HepG2 (cell line): Measurements from ENCODE around the gene CDHR5. TPM values are rescaled to one million over a fixed set of nuclear protein-coding genes. Genes with fewer than 3 reads are reported as not detected.
A peak's percentile ranks its signal among the peaks of the same experiment; 100 is the strongest.

Source experiments
- ATAC-seq: fragments of 200-7000 bp; cut with Tn5 transposase; 3 replicates; pipeline ENCODE4 v1.9.1; 2020; ENCODE audit warnings: mild to moderate bottlenecking, moderate library complexity
- BruUV-seq: library from RNA; stranded (reverse); fragments of 400-500 nt; replicated peaks from 2 replicates; lab custom pipeline; 2021; lab: Mats Ljungman, UMichigan
- CTCF ChIA-PET: fragments of 300-600 bp; formaldehyde crosslinking; extraction: SDS; loops from one replicate; lab custom pipeline; 2021; ENCODE audit warnings: low total read pairs, inconsistent platforms, low intra/inter-chr PET ratio; lab: Yijun Ruan, JAX
- POLR2A ChIA-PET: fragments of 350-600 bp; sonication (Branson Sonifier 250); formaldehyde crosslinking; loops from one replicate; lab custom pipeline; 2020; ENCODE audit warnings: antibody characterized with exemption, inconsistent platforms; lab: Yijun Ruan, JAX
- DNase-seq: peaks from one replicate; pipeline ENCODE4 v3.0.0-alpha.2; 2015; ENCODE audit warnings: low spot score
- FAIRE-seq: peaks from 3 replicates; lab custom pipeline; 2011; peaks lifted over from hg19 to GRCh38; lab: Jason Lieb, UNC
- H2AFZ ChIP-seq: one replicate; pipeline ENCODE4 v1.6.1; 2011; ENCODE audit warnings: low read length, inconsistent platforms
- H3K27ac ChIP-seq: fragments of 300-600 bp; 3 replicates; pipeline ENCODE4 v1.8.0; 2011; ENCODE audit warnings: mixed run types, mild to moderate bottlenecking, mixed read lengths, low read length, inconsistent platforms; ENCODE audit not compliant: insufficient read depth; ENCODE audit errors: extremely low read length
- H3K27me3 ChIP-seq, 2 experiments: fragments of 200-600 bp in 1 of 2; 2 replicates in 1 of 2; 3 replicates in 1 of 2; pipeline versions ENCODE4 v1.6.0 to v1.8.0; 2011; ENCODE audit warnings: low read length in 2 of 2, mild to moderate bottlenecking in 2 of 2, moderate library complexity in 2 of 2, inconsistent platforms in 1 of 2; ENCODE audit not compliant: insufficient read depth in 2 of 2, control insufficient read depth in 1 of 2
- H3K36me3 ChIP-seq, 2 experiments: fragments of 200-600 bp in 1 of 2; replicated peaks in 1 of 2; 2 replicates in 1 of 2; 3 replicates in 1 of 2; pipeline versions ENCODE4 v1.5.1 to v1.8.0; 2011; ENCODE audit warnings: low read length in 2 of 2, inconsistent platforms in 1 of 2; ENCODE audit not compliant: insufficient read depth in 2 of 2, control insufficient read depth in 1 of 2
- H3K4me1 ChIP-seq: 2 replicates; pipeline ENCODE4 v1.5.1; 2012; ENCODE audit warnings: low read length, inconsistent platforms; ENCODE audit not compliant: insufficient read depth
- H3K4me2 ChIP-seq: 2 replicates; pipeline ENCODE4 v1.6.0; 2011; ENCODE audit warnings: low read depth, low read length, inconsistent platforms
- H3K4me3 ChIP-seq, 3 experiments: fragments of 200-600 bp in 1 of 3; sonication (generic), shearing (Covaris generic) in 1 of 3; replicated peaks in 1 of 3; 2 replicates each; pipeline ENCODE4 v1.5.1; 2011 to 2016; ENCODE audit warnings: low read length in 3 of 3, inconsistent platforms in 2 of 3, low read depth in 2 of 3, mild to moderate bottlenecking in 2 of 3, control low read depth in 1 of 3, mixed read lengths in 1 of 3; ENCODE audit not compliant: insufficient read depth in 1 of 3
- H3K79me2 ChIP-seq: one replicate; pipeline ENCODE4 v1.6.1; 2011; ENCODE audit warnings: low read length, inconsistent platforms; ENCODE audit not compliant: insufficient read depth
- H3K9ac ChIP-seq: 2 replicates; pipeline ENCODE4 v1.6.0; 2011; ENCODE audit warnings: mild to moderate bottlenecking, low read depth, low read length, inconsistent platforms; ENCODE audit not compliant: insufficient read depth
- H3K9me3 ChIP-seq: 2 replicates; pipeline ENCODE4 v1.5.1; 2012; ENCODE audit warnings: mild to moderate bottlenecking, low read length
- H4K20me1 ChIP-seq: 2 replicates; pipeline ENCODE4 v1.6.0; 2011; ENCODE audit warnings: inconsistent platforms, mild to moderate bottlenecking, low read length, moderate library complexity; ENCODE audit not compliant: insufficient read depth
- AGO1 ChIP-seq: fragments of 200-400 bp; formaldehyde crosslinking; IDR thresholded peaks from 2 replicates; pipeline ENCODE4 v1.6.1; 2017; ENCODE audit warnings: mild to moderate bottlenecking, low read depth, low read length, moderate library complexity; ENCODE audit not compliant: poor library complexity, severe bottlenecking
- ATAD3A ChIP-seq: sonication (generic); formaldehyde crosslinking; IDR thresholded peaks from 2 replicates; pipeline ENCODE4 v1.4.0; 2020; ENCODE audit warnings: missing genetic modification reagents
- HNRNPL ChIP-seq: fragments of 200-400 bp; formaldehyde crosslinking; IDR thresholded peaks from 2 replicates; pipeline ENCODE4 v1.6.1; 2017; ENCODE audit warnings: mild to moderate bottlenecking, low read depth, low read length
- JUNB ChIP-seq: sonication (generic); formaldehyde crosslinking; IDR thresholded peaks from 2 replicates; pipeline ENCODE4 v1.8.0; 2022; ENCODE audit warnings: missing genetic modification reagents, mild to moderate bottlenecking, borderline replicate concordance
- NR2C2 ChIP-seq: sonication (generic); formaldehyde crosslinking; IDR thresholded peaks from 2 replicates; pipeline ENCODE4 v1.4.0; 2020; ENCODE audit warnings: missing genetic modification reagents, mild to moderate bottlenecking, moderate library complexity, borderline replicate concordance
- PAF1 ChIP-seq: IDR thresholded peaks from 2 replicates; pipeline ENCODE4 v1.6.1; 2016; ENCODE audit warnings: missing genetic modification reagents, missing compliant biosample characterization
- RAD51 ChIP-seq: fragments of 450-650 bp; IDR thresholded peaks from 2 replicates; pipeline ENCODE4 v1.6.1; 2016; ENCODE audit warnings: borderline replicate concordance
- RBM22 ChIP-seq: fragments of 200-400 bp; formaldehyde crosslinking; optimal IDR thresholded peaks from 2 replicates; pipeline ENCODE3; 2017; ENCODE audit warnings: mild to moderate bottlenecking, low read length, moderate library complexity
- SMAD9 ChIP-seq: sonication (generic); formaldehyde crosslinking; IDR thresholded peaks from 2 replicates; pipeline ENCODE4 v1.5.1; 2020; ENCODE audit warnings: mild to moderate bottlenecking, missing genetic modification reagents
- SRY ChIP-seq: sonication (generic); formaldehyde crosslinking; IDR thresholded peaks from 2 replicates; pipeline ENCODE4 v1.8.0; 2022; ENCODE audit warnings: mild to moderate bottlenecking, missing genetic modification reagents
- ZFP91 ChIP-seq: sonication (generic); formaldehyde crosslinking; IDR thresholded peaks from 2 replicates; pipeline ENCODE4 v1.9.0; 2022; ENCODE audit warnings: missing genetic modification reagents, mild to moderate bottlenecking, borderline replicate concordance
- ZNF225 ChIP-seq: sonication (generic); formaldehyde crosslinking; IDR thresholded peaks from 2 replicates; pipeline ENCODE4 v1.4.0; 2020; ENCODE audit warnings: mild to moderate bottlenecking, missing genetic modification reagents
- ZNF589 ChIP-seq: sonication (generic); formaldehyde crosslinking; conservative IDR thresholded peaks from 2 replicates; pipeline ENCODE4 v1.8.0; 2022; ENCODE audit warnings: mild to moderate bottlenecking, moderate library complexity, missing genetic modification reagents
- ZNF678 ChIP-seq: sonication (generic); formaldehyde crosslinking; IDR thresholded peaks from 2 replicates; pipeline ENCODE4 v1.4.0; 2020; ENCODE audit warnings: mild to moderate bottlenecking, missing genetic modification reagents
- ZNF790 ChIP-seq: sonication (generic); formaldehyde crosslinking; IDR thresholded peaks from 2 replicates; pipeline ENCODE4 v1.8.0; 2022; ENCODE audit warnings: missing genetic modification reagents, mild to moderate bottlenecking, borderline replicate concordance
- ZSCAN12 ChIP-seq: sonication (generic); formaldehyde crosslinking; IDR thresholded peaks from 2 replicates; pipeline ENCODE4 v1.9.0; 2021; ENCODE audit warnings: mild to moderate bottlenecking, missing genetic modification reagents
- WGBS: methylation state at CpG from one replicate; pipeline ENCODE4 v1.1.6; 2017; ENCODE audit warnings: low lambda C conversion rate; 5-methylcytosine and 5-hydroxymethylcytosine counted together
- in situ Hi-C: cut with HindIII; loops from 2 replicates; pipeline ENCODE4 v1.10.0; 2017; ENCODE audit warnings: low pct_unique_long_range_greater_than_20kb; ENCODE audit not compliant: extremely low pct_ligation_motif_present
- intact Hi-C: fragments of 100-400 bp; cut with micrococcal nuclease; formaldehyde crosslinking; loops from one replicate; pipeline ENCODE4 v1.10.0; 2022; ENCODE audit not compliant: unreplicated experiment
- polyA plus RNA-seq, 8 experiments: library from polyadenylated mRNA; depleted of rRNA in 3 of 8; stranded (reverse) in 7 of 8; unstranded in 1 of 8; fragments of >200 nt; fragmentation: Illumina TruSeq in 4 of 8; extraction: Trizol in 4 of 8; gene quantifications; 2 replicates each; pipeline versions ENCODE4 v1.2.1 to v1.2.3, GENCODE V29; 2011 to 2016; ENCODE audit warnings: low read depth in 4 of 8, missing spikeins in 1 of 8, mixed read lengths in 1 of 8; ENCODE audit not compliant: insufficient read depth in 1 of 8
- total RNA-seq, 5 experiments: library from RNA; depleted of rRNA; stranded (reverse); fragments of >200 nt; fragmentation: Illumina TruSeq; extraction: Trizol; gene quantifications; 2 replicates each; pipeline ENCODE4 v1.2.3, GENCODE V29; 2016; ENCODE audit warnings: low read depth in 1 of 5
- TF ChIP-seq, protein P1 (sequence below): IDR thresholded peaks from 2 replicates; pipeline ENCODE4 v1.6.1; 2016; ENCODE audit warnings: control low read depth
- TF ChIP-seq, protein P2 (sequence below): sonication (generic); formaldehyde crosslinking; IDR thresholded peaks from 2 replicates; pipeline ENCODE4 v1.4.0; 2020; ENCODE audit warnings: missing genetic modification reagents
- TF ChIP-seq, protein P3 (sequence below): sonication (generic); formaldehyde crosslinking; IDR thresholded peaks from 2 replicates; pipeline ENCODE4 v1.8.1; 2023; ENCODE audit warnings: mild to moderate bottlenecking, inconsistent platforms, moderate library complexity, missing genetic modification reagents, borderline replicate concordance

The CDHR5 gene
- total and polyA plus RNA-seq, 2 of the 13 experiments (the other 11 are each of a cell fraction or from before 2014, with no cell fraction given), result 0.46 to 0.71 TPM

GRCh38 chr11:614623-615503 lies 9.9 kb downstream of the CDHR5 start:
- in situ Hi-C loops, result no loop called here
- Histone ChIP-seq H3K79me2 (no peaks in the 10 kb centered on the region), H3K4me3 (no peak overlapping the region), H4K20me1 (peaks cover 3% of the 10 kb centered on the region; the same call in 1 of the 2 replicates), H2AFZ (no peak overlapping the region), H3K27ac (no peak overlapping the region), H3K9me3 (no peaks in the 10 kb centered on the region), H3K4me2 (no peak overlapping the region), H3K4me1 (no peaks in the 10 kb centered on the region), H3K27me3 (no peaks in the 10 kb centered on the region), H3K36me3 (peaks cover 28 to 50% of the 10 kb centered on the region in 2 experiments; a peak in 4 of 5 replicates), H3K9ac (no peak overlapping the region)
- WGBS, result 97% methylated on average over 25 of the region's 68 CpGs
- BruUV-seq, result no TSS peak
- no peak for FAIRE-seq
- no peak for DNase-seq
- CTCF ChIA-PET, result no interaction called here
- ATAC-seq, result no peak
- POLR2A ChIA-PET, result no interaction called here
- intact Hi-C loops, result loop anchor here (10.0 kb wide), 1 partner anchor 60 kb away; no protein-coding TSS in a partner anchor
- TF ChIP-seq SRY (CRISPR knock-in tag), result no peak
- TF ChIP-seq ZNF678 (CRISPR knock-in tag), result no peak
- no peak for TF ChIP-seq AGO1
- peak; percentile 29; the same call in 1 of the 2 replicates for TF ChIP-seq ZFP91 (CRISPR knock-in tag)
- TF ChIP-seq, protein P1, sequence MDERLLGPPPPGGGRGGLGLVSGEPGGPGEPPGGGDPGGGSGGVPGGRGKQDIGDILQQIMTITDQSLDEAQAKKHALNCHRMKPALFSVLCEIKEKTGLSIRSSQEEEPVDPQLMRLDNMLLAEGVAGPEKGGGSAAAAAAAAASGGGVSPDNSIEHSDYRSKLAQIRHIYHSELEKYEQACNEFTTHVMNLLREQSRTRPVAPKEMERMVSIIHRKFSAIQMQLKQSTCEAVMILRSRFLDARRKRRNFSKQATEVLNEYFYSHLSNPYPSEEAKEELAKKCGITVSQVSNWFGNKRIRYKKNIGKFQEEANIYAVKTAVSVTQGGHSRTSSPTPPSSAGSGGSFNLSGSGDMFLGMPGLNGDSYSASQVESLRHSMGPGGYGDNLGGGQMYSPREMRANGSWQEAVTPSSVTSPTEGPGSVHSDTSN, result no peak
- TF ChIP-seq HNRNPL, result no peak
- TF ChIP-seq PAF1, result 0 out of 2 replicates have a peak, but pooled peaks have one; percentile 37
- TF ChIP-seq, protein P2, sequence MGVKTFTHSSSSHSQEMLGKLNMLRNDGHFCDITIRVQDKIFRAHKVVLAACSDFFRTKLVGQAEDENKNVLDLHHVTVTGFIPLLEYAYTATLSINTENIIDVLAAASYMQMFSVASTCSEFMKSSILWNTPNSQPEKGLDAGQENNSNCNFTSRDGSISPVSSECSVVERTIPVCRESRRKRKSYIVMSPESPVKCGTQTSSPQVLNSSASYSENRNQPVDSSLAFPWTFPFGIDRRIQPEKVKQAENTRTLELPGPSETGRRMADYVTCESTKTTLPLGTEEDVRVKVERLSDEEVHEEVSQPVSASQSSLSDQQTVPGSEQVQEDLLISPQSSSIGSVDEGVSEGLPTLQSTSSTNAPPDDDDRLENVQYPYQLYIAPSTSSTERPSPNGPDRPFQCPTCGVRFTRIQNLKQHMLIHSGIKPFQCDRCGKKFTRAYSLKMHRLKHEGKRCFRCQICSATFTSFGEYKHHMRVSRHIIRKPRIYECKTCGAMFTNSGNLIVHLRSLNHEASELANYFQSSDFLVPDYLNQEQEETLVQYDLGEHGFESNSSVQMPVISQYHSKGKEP (CRISPR knock-in tag), result no peak
- TF ChIP-seq, protein P3, sequence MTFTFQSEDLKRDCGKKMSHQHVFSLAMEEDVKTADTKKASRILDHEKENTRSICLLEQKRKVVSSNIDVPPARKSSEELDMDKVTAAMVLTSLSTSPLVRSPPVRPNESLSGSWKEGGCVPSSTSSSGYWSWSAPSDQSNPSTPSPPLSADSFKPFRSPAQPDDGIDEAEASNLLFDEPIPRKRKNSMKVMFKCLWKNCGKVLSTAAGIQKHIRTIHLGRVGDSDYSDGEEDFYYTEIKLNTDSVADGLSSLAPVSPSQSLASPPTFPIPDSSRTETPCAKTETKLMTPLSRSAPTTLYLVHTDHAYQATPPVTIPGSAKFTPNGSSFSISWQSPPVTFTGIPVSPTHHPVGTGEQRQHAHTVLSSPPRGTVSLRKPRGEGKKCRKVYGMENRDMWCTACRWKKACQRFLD (CRISPR knock-in tag), result no peak
- no peak for TF ChIP-seq ZNF225
- no peak for TF ChIP-seq ZNF790 (CRISPR knock-in tag)
- TF ChIP-seq SMAD9, result no peak
- TF ChIP-seq ATAD3A (CRISPR knock-in tag), result no peak
- TF ChIP-seq NR2C2, result no peak
- no peak for TF ChIP-seq RAD51
- no peak for TF ChIP-seq ZNF589 (CRISPR knock-in tag)
- TF ChIP-seq RBM22, result peak; percentile 19
- TF ChIP-seq ZSCAN12 (CRISPR knock-in tag), result no peak
- no peak for TF ChIP-seq JUNB (CRISPR knock-in tag)
